CD4-positive, alpha-beta memory T cell (primary cell): Measurements from ENCODE around the gene GSK3B. TPM values are rescaled to one million over a fixed set of nuclear protein-coding genes. Genes with fewer than 3 reads are reported as not detected.

ENCODE experiments used
- CTCF ChIA-PET: fragments of 350-600 bp; sonication (Branson Sonifier 250); formaldehyde crosslinking; loops from one replicate; lab custom pipeline; 2021; ENCODE audit warnings: inconsistent platforms; ENCODE audit not compliant: partially characterized antibody; lab: Charles Lee
- POLR2A ChIA-PET: fragments of 350-600 bp; sonication (Branson Sonifier 250); formaldehyde crosslinking; loops from one replicate; lab custom pipeline; 2021; ENCODE audit not compliant: partially characterized antibody; lab: Charles Lee
- DNase-seq, 5 donors: peaks; one replicate each; pipeline versions ENCODE4 v3.0.0 to v3.0.0-alpha.2; 2020 to 2022; ENCODE audit warnings: mixed read lengths in 1 of 5
- H3K27ac ChIP-seq: one replicate; pipeline ENCODE4 v1.7.0; 2013; ENCODE audit warnings: low read depth, low read length
- H3K27me3 ChIP-seq: 2 replicates; pipeline ENCODE4 v1.7.0; 2013; ENCODE audit warnings: mild to moderate bottlenecking, low read length, moderate library complexity; ENCODE audit not compliant: insufficient read depth
- H3K36me3 ChIP-seq: 2 replicates; pipeline ENCODE4 v1.7.0; 2013; ENCODE audit warnings: mild to moderate bottlenecking, low read length, moderate library complexity; ENCODE audit not compliant: insufficient read depth
- H3K4me1 ChIP-seq: 2 replicates; pipeline ENCODE4 v1.7.0; 2013; ENCODE audit warnings: mild to moderate bottlenecking, low read length, moderate library complexity; ENCODE audit not compliant: insufficient read depth
- H3K4me3 ChIP-seq, 2 donors: one replicate each; pipeline ENCODE4 v1.7.0; 2013; ENCODE audit warnings: low read length in 2 of 2, mild to moderate bottlenecking in 1 of 2
- H3K9me3 ChIP-seq, 2 donors: one replicate each; pipeline ENCODE4 v1.7.0; 2013; ENCODE audit warnings: low read length in 2 of 2, control low read depth in 1 of 2; ENCODE audit not compliant: control insufficient read depth in 1 of 2
- H3K27ac Mint-ChIP-seq, 7 donors: one replicate each; pipeline ENCODE4 v1.8.0; 2020 to 2021; ENCODE audit warnings: mixed read lengths in 7 of 7, mild to moderate bottlenecking in 6 of 7, inconsistent platforms in 3 of 7, moderate library complexity in 3 of 7
- H3K27me3 Mint-ChIP-seq, 2 donors: one replicate each; pipeline ENCODE4 v1.8.0; 2020 to 2021; ENCODE audit warnings: mixed read lengths in 2 of 2
- H3K36me3 Mint-ChIP-seq, 2 donors: one replicate each; pipeline ENCODE4 v1.8.0; 2020 to 2021; ENCODE audit warnings: mixed read lengths in 2 of 2, inconsistent platforms in 1 of 2, mild to moderate bottlenecking in 1 of 2
- H3K4me1 Mint-ChIP-seq, 4 donors: one replicate each; pipeline ENCODE4 v1.8.0; 2020 to 2021; ENCODE audit warnings: mixed read lengths in 4 of 4, mild to moderate bottlenecking in 1 of 4
- H3K4me3 Mint-ChIP-seq, 8 donors: one replicate each; pipeline ENCODE4 v1.8.0; 2020 to 2021; ENCODE audit warnings: mixed read lengths in 8 of 8, mild to moderate bottlenecking in 7 of 8, moderate library complexity in 6 of 8, inconsistent platforms in 3 of 8
- H3K9me3 Mint-ChIP-seq, 8 donors: one replicate each; pipeline ENCODE4 v1.8.0; 2020 to 2021; ENCODE audit warnings: mixed read lengths in 8 of 8, mild to moderate bottlenecking in 5 of 8, inconsistent platforms in 3 of 8, moderate library complexity in 1 of 8
- intact Hi-C: fragments of 100-400 bp; cut with micrococcal nuclease; formaldehyde crosslinking; loops from one replicate; pipeline ENCODE4 v1.15.1; 2023
- polyA plus RNA-seq, 2 donors: library from polyadenylated mRNA; unstranded; fragments of 300-500 nt; fragmentation: Illumina TruSeq; gene quantifications; one replicate each; pipeline ENCODE4 v1.2.3, GENCODE V29; 2021
- total RNA-seq, 2 experiments: library from RNA; stranded (reverse); gene quantifications; one replicate each; pipeline ENCODE4 v1.2.3, GENCODE V29; 2021

The GSK3B gene
- total and polyA plus RNA-seq, 4 experiments from 2014 or later, result 10.4 to 35.0 (median 25.5) TPM

DNA sequence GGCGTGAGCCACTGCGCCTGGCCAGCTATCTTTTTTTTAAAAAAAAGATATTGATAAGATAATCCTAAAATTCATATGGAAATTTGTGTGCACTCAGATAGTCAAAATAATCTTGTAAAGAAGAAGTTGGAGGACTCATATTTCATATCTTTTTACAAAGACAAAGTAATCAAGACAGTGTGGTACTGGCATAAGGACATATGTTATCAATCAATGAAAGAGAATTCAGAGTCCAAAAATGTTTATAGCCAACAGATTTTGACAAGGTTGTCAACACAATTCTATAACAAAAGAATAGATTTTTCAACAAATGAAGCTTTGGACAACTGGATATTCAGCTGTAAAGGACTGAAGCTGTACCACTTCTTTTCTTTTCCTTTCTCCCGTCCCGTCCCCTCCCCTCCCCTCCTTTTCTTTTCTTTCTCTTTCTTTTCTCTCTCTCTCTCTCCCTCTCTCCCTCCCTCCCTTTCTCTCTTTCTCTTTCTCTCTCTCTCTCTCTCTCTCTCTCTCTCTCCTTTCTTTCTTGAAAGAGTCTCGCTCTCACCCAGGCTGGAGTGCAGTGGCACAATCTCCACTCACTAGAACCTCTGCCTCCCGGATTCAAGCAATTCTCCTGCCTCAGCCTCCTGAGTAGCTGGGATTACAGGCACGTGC is 126.8 kb downstream of the GSK3B start:
- H3K9me3 Mint-ChIP-seq, result no peaks in the 10 kb centered on the region
- ChIA-PET POLR2A (no interaction called here), CTCF (no interaction called here)
- H3K27ac ChIP-seq, result no peak overlapping the region
- H3K27ac Mint-ChIP-seq, result no peak overlapping the region
- H3K27me3 ChIP-seq, result no peaks in the 10 kb centered on the region
- peaks cover 26 to 39% (median 30%) of the 10 kb centered on the region in 4 donors for H3K4me1 Mint-ChIP-seq
- H3K36me3 ChIP-seq, result no peaks in the 10 kb centered on the region
- no peak overlapping the region for H3K4me3 ChIP-seq
- H3K4me1 ChIP-seq, result no peaks in the 10 kb centered on the region
- no peak overlapping the region for H3K4me3 Mint-ChIP-seq
- H3K9me3 ChIP-seq, result no peaks in the 10 kb centered on the region
- H3K36me3 Mint-ChIP-seq, result peaks cover 8 to 13% of the 10 kb centered on the region in 2 donors
- no peaks in the 10 kb centered on the region for H3K27me3 Mint-ChIP-seq
- DNase-seq, result no peak
- intact Hi-C loops, result no loop called here

GRCh38 chr3:119965692-119966091 is 128.6 kb downstream of the GSK3B start:
- no peak for DNase-seq
- intact Hi-C loops, result no loop called here
- no peaks in the 10 kb centered on the region for H3K9me3 ChIP-seq
- H3K36me3 Mint-ChIP-seq, result peaks cover 7 to 18% of the 10 kb centered on the region in 2 donors
- POLR2A ChIA-PET, result no interaction called here
- H3K27ac Mint-ChIP-seq, result peak overlapping the region in 1 of 7 donors; percentile 22
- peaks cover 29 to 46% (median 36%) of the 10 kb centered on the region in 4 donors for H3K4me1 Mint-ChIP-seq
- no peaks in the 10 kb centered on the region for H3K27me3 ChIP-seq
- no peak overlapping the region for H3K4me3 Mint-ChIP-seq
- no peaks in the 10 kb centered on the region for H3K9me3 Mint-ChIP-seq
- H3K36me3 ChIP-seq, result no peaks in the 10 kb centered on the region
- H3K27me3 Mint-ChIP-seq, result no peaks in the 10 kb centered on the region
- H3K27ac ChIP-seq, result no peak overlapping the region
- CTCF ChIA-PET, result no interaction called here
- no peak overlapping the region for H3K4me3 ChIP-seq
- H3K4me1 ChIP-seq, result no peaks in the 10 kb centered on the region

DNA sequence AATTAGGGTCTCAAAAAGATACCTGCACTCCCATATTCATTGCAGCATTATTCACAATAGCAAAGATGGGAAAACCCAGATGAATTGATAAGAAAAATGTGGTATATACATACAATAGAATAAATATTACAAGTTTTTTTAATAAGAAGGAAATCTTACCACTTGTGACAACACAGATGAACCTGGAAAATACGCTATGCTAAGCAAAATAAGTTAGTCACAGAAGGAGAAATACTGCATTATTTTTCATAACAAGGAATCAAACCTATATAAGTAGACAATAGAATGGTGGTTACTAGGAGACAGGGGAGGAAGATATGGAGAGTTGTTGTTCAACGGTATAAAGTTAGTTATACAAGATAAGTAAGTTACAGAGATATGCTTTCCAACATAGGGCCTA is 130.0 kb downstream of the GSK3B start:
- no peak overlapping the region for H3K4me3 ChIP-seq
- H3K27me3 Mint-ChIP-seq, result no peaks in the 10 kb centered on the region
- H3K27ac Mint-ChIP-seq, result no peak overlapping the region
- peaks cover 26 to 41% (median 31%) of the 10 kb centered on the region in 4 donors for H3K4me1 Mint-ChIP-seq
- ChIA-PET POLR2A (no interaction called here), CTCF (interaction anchor here (0.6 kb wide), 1 partner anchor 134 kb away, joined by 4 read pairs; no protein-coding TSS in a partner anchor)
- H3K36me3 ChIP-seq, result no peaks in the 10 kb centered on the region
- intact Hi-C loops, result no loop called here
- no peaks in the 10 kb centered on the region for H3K9me3 ChIP-seq
- H3K4me1 ChIP-seq, result no peaks in the 10 kb centered on the region
- H3K27me3 ChIP-seq, result no peaks in the 10 kb centered on the region
- H3K4me3 Mint-ChIP-seq, result no peak overlapping the region
- no peak for DNase-seq
- peaks cover 7 to 14% of the 10 kb centered on the region in 2 donors for H3K36me3 Mint-ChIP-seq
- H3K27ac ChIP-seq, result no peak overlapping the region
- no peaks in the 10 kb centered on the region for H3K9me3 Mint-ChIP-seq

GRCh38 chr3:119955972-119956371 is 138.3 kb downstream of the GSK3B start:
- Mint-ChIP-seq H3K27ac (peak overlapping the region in 1 of 7 donors; percentile 1), H3K36me3 (peaks cover 2 to 6% of the 10 kb centered on the region in 2 donors), H3K9me3 (no peaks in the 10 kb centered on the region), H3K27me3 (no peaks in the 10 kb centered on the region), H3K4me3 (no peak overlapping the region), H3K4me1 (peaks cover 25 to 57% (median 46%) of the 10 kb centered on the region in 4 donors)
- DNase-seq, result no peak
- Histone ChIP-seq H3K9me3 (no peaks in the 10 kb centered on the region), H3K27me3 (no peaks in the 10 kb centered on the region), H3K4me3 (no peak overlapping the region), H3K27ac (no peak overlapping the region), H3K4me1 (peaks cover 7% of the 10 kb centered on the region), H3K36me3 (no peaks in the 10 kb centered on the region)
- ChIA-PET POLR2A (no interaction called here), CTCF (no interaction called here)
- intact Hi-C loops, result no loop called here

GRCh38 chr3:119950666-119951325 is 143.5 kb downstream of the GSK3B start:
- peak overlapping the region in 1 of 7 donors; percentile 33 for H3K27ac Mint-ChIP-seq
- H3K9me3 Mint-ChIP-seq, result no peaks in the 10 kb centered on the region
- H3K4me1 Mint-ChIP-seq, result peaks cover 26 to 54% (median 41%) of the 10 kb centered on the region in 4 donors
- Histone ChIP-seq H3K4me1 (peaks cover 9% of the 10 kb centered on the region), H3K9me3 (no peaks in the 10 kb centered on the region), H3K27ac (no peak overlapping the region), H3K36me3 (no peaks in the 10 kb centered on the region), H3K4me3 (no peak overlapping the region), H3K27me3 (no peaks in the 10 kb centered on the region)
- DNase-seq, result no peak
- peaks cover under 1 to 5% of the 10 kb centered on the region in 2 donors for H3K36me3 Mint-ChIP-seq
- intact Hi-C loops, result no loop called here
- ChIA-PET CTCF (no interaction called here), POLR2A (interaction anchor here (0.5 kb wide), 1 partner anchor 525 kb away, joined by 4 read pairs; no protein-coding TSS in a partner anchor)
- H3K4me3 Mint-ChIP-seq, result peak overlapping the region in 2 of 8 donors; percentile 6 to 11
- no peaks in the 10 kb centered on the region for H3K27me3 Mint-ChIP-seq

DNA sequence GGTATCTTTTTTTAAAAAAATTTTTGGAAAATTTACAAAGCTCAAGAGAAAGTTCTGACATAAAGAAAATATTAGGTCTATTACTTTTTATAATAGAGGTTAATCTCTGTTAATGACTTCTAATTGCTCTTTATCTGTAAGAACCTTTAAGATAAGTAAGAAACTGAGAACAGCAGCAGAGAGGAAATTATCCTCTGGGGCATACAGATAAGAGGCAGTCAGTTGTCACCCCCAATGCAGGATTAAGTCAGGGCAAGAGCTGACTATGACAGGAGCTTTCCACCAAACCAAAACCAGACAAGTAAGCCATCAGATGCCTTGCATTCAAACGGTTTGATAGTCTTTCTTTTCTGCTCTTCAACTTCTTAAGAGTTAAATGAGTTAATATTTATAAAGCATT is 149.0 kb downstream of the GSK3B start:
- POLR2A ChIA-PET, result no interaction called here
- H3K4me3 Mint-ChIP-seq, result no peak overlapping the region
- no peak overlapping the region for H3K27ac Mint-ChIP-seq
- peaks cover 9 to 13% of the 10 kb centered on the region in 2 donors for H3K36me3 Mint-ChIP-seq
- no peaks in the 10 kb centered on the region for H3K9me3 Mint-ChIP-seq
- Histone ChIP-seq H3K27me3 (no peaks in the 10 kb centered on the region), H3K4me1 (peaks cover 23% of the 10 kb centered on the region), H3K27ac (no peak overlapping the region), H3K36me3 (no peaks in the 10 kb centered on the region), H3K4me3 (no peak overlapping the region), H3K9me3 (no peaks in the 10 kb centered on the region)
- CTCF ChIA-PET, result no interaction called here
- intact Hi-C loops, result no loop called here
- no peaks in the 10 kb centered on the region for H3K27me3 Mint-ChIP-seq
- peaks cover 32 to 41% (median 37%) of the 10 kb centered on the region in 4 donors for H3K4me1 Mint-ChIP-seq
- DNase-seq, result no peak

GRCh38 chr3:119944091-119944490 is 150.2 kb downstream of the GSK3B start:
- Mint-ChIP-seq H3K4me1 (peaks cover 32 to 40% (median 36%) of the 10 kb centered on the region in 4 donors), H3K36me3 (peaks cover 6 to 13% of the 10 kb centered on the region in 2 donors), H3K9me3 (no peaks in the 10 kb centered on the region), H3K4me3 (peak overlapping the region in 2 of 8 donors; percentile 2 to 57), H3K27ac (peak overlapping the region in 2 of 7 donors; percentile 8 to 75), H3K27me3 (no peaks in the 10 kb centered on the region)
- H3K27ac ChIP-seq, result no peak overlapping the region
- ChIA-PET POLR2A (no interaction called here), CTCF (no interaction called here)
- H3K9me3 ChIP-seq, result no peaks in the 10 kb centered on the region
- no peaks in the 10 kb centered on the region for H3K27me3 ChIP-seq
- H3K4me3 ChIP-seq, result no peak overlapping the region
- intact Hi-C loops, result no loop called here
- no peaks in the 10 kb centered on the region for H3K36me3 ChIP-seq
- peaks cover 23% of the 10 kb centered on the region for H3K4me1 ChIP-seq
- no peak for DNase-seq
